ENCODE data around the gene KLHDC3.
A peak's percentile ranks its signal among the peaks of the same experiment; 100 is the strongest.
"Not testable (repeated sequence)": the region's sequence is repeated elsewhere in the genome, so short reads cannot be mapped to it uniquely, and the experiment has no call there.

Gene KLHDC3

DNA sequence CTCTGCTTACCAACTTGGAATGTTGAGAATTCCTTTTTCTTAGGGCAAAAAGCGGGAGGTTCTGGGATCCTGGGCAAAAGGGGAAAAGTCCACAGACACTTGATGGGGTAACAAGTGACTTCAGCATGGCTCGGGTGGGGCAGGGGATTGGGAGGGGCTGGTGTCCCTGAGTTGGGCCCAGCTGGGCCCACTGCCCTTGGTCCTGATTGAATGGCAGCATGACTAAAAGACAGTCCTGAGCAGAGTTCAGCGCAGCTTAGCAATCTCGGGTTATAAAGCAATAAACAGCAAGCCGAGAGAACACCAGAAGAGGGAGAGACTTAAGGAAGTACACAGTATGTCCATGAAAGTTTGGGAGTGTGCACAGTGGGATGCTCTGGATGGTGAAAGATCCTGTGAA, 24.1 kb upstream of the KLHDC3 start:
- FAIRE-seq: no peak

GRCh38 chr6:42993445-42993844, 20.6 kb upstream of the KLHDC3 start:
- no peak for FAIRE-seq

DNA sequence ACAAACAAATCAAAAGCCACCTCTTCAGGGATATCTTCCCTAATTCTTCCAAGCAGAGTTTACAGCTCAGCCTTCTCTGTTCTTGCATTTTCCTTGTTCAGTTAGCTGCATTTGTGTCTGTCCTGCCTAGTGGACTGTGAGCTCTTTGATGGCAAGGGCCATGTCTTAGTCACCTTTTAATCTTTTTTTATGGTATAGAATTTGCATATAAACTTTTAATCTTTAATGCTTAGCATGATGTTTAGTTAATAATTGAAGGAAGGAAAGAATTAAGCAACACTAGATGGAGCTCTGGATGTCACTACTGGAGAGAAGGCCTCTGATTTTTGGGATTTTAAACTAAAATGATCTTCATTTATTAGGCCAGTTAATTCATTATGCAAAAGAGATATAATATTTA, 17.5 kb upstream of the KLHDC3 start:
- peak; percentile 76 for FAIRE-seq

GRCh38 chr6:42998205-42998604, 15.8 kb upstream of the KLHDC3 start:
- not testable (repeated sequence) for FAIRE-seq

- FAIRE-seq: no peak
Observed at GRCh38 chr6:43001843-43002242, 12.2 kb upstream of the KLHDC3 start.

GRCh38 chr6:43005844-43006243, 8.2 kb upstream of the KLHDC3 start:
- FAIRE-seq: no peak

DNA sequence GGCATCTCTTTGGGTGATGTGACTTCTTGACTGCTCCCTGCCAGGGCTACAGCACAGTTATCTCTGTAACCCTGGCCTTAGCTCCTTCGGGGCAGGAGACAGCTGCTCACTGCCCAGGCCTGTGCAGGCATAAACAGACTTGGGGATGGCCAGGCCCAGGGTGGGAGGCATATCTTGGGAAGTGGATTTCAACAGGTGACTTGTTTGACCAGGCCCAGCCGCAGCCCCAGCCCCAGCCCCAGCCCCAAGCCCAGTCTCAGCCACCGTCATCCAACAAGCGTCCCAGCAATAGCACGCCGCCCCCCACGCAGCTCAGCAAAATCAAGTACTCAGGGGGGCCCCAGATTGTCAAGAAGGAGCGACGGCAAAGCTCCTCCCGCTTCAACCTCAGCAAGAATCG, 7.8 kb upstream of the KLHDC3 start:
- FAIRE-seq: no peak

DNA sequence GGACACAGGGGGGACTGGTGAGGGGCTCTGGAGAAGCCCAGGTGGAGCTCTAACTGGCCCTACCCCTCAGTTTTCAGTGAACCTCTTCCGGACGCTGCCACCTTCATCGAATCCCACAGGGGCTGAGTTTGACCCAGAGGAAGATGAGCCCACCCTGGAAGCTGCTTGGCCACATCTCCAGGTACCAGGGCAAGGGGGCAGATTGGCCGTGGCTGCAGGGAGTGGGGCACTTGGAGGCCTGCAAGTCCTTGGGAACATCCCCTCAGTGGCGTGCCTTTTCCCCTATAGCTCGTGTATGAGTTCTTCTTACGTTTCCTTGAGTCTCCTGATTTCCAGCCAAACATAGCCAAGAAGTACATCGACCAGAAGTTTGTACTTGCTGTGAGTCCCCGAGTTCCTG, 6.9 kb upstream of the KLHDC3 start:
- no peak for FAIRE-seq

GRCh38 chr6:43009124-43009523, 4.9 kb upstream of the KLHDC3 start:
- FAIRE-seq: no peak

GRCh38 chr6:43011207-43011606, 2.8 kb upstream of the KLHDC3 start:
- no peak for FAIRE-seq

DNA sequence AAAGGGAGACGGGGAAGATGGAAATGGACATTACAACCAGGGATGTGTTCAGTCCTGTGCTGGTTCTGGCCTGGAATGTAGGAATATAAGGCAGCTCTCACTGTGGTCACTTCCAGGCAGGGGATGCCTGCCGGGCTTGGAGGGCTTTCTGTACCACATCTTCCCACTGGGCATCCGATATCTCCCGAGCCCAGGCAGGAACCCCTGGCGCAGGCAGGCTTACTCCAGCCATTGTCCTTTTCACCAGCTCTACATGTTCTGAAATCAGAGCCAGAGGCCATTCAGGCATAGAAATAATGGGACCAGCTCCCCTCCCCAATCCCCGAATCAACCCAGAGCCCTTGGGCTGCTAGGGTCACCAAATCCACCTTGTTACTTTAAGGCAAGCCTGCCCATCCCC, 1.7 kb upstream of the KLHDC3 start:
- no peak for FAIRE-seq

GRCh38 chr6:43013097-43013842, 779 bp upstream of the KLHDC3 start:
- FAIRE-seq: no peak

GRCh38 chr6:43014434-43014909, 423 bp downstream of the KLHDC3 start:
- FAIRE-seq: no peak

- no peak for FAIRE-seq
Observed at GRCh38 chr6:43016176-43016942, 2.3 kb downstream of the KLHDC3 start.

DNA sequence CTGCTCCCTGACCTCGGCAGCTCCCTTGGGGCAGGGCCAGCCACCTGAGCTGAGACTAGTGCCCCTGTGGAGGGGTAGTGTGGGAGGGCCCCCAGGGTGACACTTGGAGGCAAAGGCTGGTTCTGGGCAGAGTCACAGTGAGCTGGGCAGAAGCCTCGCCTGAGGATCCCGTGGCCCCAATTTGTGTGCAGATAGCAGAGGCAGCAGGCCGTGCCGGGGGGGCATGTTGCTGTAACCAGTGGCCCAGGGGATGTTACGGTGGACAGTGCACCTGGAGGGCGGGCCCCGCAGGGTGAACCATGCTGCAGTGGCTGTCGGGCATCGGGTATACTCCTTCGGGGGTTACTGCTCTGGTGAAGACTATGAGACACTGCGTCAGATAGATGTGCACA, 2.9 kb downstream of the KLHDC3 start:
- FAIRE-seq: no peak

DNA sequence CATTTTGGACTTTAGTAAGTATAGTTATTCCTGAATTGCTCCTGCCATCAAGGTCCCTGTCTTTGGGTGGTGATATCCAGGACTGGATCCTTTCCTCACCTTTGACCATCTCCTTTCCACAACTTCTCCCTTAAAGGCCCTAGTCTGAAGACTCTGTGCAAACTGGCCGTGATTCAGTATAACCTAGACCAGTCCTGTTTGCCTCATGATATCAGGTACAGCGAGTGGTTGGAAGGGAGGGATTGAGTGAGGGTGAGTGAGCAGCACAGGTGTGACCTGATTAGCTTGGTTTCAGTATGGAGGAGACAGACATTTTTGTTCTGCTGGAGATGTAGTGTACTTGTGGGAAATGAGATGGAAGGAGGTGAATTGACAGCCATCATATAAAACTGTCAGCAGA, 5.1 kb downstream of the KLHDC3 start:
- no peak for FAIRE-seq

GRCh38 chr6:43020052-43020705, 6.1 kb downstream of the KLHDC3 start:
- FAIRE-seq: no peak

GRCh38 chr6:43020847-43021246, 6.8 kb downstream of the KLHDC3 start:
- FAIRE-seq: no peak

DNA sequence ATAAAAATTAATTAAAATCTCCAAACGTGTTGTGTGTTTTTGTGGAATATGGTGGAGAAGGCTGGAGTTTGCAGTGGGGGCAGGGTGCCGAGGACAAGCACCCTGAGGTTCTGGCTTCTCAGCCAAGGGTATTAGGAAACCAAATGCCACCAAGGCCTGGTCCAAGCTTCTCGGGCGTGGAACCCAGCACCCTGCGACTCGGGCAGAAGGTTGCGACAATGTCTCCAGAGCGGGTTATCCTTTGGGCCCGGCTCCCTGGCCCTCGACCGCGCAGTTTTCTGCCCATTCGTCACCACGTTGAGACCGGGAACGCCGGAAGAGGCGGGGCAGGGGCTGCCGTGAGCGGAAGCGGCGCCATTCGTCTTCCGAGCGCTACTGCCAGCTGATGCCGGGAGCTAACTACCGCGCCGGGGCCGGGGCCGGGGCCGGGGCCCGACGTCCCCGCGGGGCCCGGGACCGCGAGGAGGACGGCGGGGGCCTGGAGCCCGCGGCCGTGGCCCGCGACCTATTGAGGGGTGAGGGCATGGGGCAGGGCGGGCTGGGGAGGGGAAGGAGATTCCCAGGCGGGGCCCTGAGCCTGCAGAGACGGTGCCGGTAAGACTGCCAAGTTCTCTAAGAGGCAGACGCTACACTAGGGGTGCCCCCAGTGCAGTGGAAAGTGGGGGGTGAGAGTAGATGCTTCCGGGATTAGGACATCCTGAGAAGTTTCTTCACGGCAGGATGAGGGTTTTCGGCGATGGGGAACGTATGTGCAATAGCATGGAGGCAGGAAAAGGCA, 7.4 kb downstream of the KLHDC3 start, which contains the start of gene RRP36:
TSS of gene RRP36 (plus strand) at position 354 of the 778 bp plus-strand sequence. CDS start at position 386, 32 bp downstream.
- FAIRE-seq: no peak

DNA sequence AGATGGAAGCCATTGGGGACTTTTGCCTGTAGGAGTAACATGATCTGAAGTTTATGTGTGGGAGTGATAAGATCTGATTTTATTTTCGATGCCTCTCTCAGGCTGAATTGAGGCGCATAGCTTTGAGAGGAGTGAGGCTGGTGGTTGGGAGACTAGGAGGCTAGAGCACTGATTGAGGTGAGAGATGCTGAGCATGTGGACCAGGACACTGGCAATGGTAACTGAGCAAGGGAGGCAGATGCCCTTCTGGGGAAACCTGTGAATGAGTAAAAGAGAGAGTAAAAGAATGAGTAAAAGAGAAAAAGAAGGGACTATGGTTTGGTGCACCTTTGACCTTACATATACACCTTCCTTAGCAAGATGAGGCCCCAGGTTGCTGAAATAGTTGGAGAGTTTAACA, 10.4 kb downstream of the KLHDC3 start:
- FAIRE-seq: no peak

DNA sequence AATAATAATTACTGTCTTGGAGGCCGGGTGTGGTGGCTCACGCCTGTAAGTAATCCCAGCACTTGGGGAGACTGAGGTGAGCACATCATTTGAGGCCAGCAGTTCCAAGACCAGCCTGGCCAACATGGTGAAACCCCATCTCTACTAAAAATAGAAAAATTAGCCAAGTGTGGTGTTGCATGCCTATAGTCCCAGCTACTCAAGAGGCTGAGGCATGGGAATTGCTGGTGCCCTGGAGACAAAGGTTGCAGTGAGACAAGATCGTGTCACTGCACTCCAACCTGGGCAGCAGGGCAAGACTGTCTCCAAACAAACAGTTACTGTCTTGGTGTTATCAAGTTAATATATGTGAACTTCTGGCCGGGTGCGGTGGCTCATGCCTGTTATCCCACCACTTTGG, 12.3 kb downstream of the KLHDC3 start:
- FAIRE-seq: no peak

DNA sequence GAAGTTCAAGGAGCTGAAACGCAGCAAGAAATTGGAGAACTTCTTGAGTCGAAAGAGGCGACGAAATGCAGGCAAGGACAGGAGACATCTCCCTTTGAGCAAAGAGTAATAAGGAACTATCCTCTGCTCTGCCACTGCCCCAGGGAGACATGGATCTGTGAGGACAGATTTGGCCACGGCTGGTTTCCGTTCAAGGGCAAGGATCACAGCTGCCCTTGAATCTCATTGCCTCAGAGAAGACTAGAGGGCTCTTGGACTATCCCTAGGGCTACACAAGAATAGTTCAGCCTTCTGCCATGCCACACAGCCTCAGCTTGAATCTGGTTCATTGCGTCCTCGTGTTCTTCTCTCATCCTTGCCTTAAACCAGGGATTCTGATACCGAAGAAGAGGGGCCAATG, 15.1 kb downstream of the KLHDC3 start:
- no peak for FAIRE-seq

GRCh38 chr6:43032326-43032725, 18.3 kb downstream of the KLHDC3 start:
- FAIRE-seq: no peak
